HL-60 (cell line): ENCODE data around the gene NUP43.

Source experiments
- CTCF ChIP-seq: IDR thresholded peaks from one replicate; pipeline ENCODE4 v1.5.1; 2011; ENCODE audit warnings: low read length, control low read depth, inconsistent platforms; ENCODE audit not compliant: insufficient read depth
- TF ChIP-seq, protein P1 (sequence below): IDR thresholded peaks from 2 replicates; pipeline ENCODE4 v1.6.1; 2012; ENCODE audit warnings: low read depth; ENCODE audit not compliant: insufficient replicate concordance

GRCh38 chr6:149728499-149729234 is 17.7 kb downstream of the NUP43 start:
- no peak for TF ChIP-seq CTCF
- TF ChIP-seq, protein P1, sequence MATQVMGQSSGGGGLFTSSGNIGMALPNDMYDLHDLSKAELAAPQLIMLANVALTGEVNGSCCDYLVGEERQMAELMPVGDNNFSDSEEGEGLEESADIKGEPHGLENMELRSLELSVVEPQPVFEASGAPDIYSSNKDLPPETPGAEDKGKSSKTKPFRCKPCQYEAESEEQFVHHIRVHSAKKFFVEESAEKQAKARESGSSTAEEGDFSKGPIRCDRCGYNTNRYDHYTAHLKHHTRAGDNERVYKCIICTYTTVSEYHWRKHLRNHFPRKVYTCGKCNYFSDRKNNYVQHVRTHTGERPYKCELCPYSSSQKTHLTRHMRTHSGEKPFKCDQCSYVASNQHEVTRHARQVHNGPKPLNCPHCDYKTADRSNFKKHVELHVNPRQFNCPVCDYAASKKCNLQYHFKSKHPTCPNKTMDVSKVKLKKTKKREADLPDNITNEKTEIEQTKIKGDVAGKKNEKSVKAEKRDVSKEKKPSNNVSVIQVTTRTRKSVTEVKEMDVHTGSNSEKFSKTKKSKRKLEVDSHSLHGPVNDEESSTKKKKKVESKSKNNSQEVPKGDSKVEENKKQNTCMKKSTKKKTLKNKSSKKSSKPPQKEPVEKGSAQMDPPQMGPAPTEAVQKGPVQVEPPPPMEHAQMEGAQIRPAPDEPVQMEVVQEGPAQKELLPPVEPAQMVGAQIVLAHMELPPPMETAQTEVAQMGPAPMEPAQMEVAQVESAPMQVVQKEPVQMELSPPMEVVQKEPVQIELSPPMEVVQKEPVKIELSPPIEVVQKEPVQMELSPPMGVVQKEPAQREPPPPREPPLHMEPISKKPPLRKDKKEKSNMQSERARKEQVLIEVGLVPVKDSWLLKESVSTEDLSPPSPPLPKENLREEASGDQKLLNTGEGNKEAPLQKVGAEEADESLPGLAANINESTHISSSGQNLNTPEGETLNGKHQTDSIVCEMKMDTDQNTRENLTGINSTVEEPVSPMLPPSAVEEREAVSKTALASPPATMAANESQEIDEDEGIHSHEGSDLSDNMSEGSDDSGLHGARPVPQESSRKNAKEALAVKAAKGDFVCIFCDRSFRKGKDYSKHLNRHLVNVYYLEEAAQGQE = no peak
